ENCODE results near the gene ZBTB42.

The ZBTB42 gene

DNA sequence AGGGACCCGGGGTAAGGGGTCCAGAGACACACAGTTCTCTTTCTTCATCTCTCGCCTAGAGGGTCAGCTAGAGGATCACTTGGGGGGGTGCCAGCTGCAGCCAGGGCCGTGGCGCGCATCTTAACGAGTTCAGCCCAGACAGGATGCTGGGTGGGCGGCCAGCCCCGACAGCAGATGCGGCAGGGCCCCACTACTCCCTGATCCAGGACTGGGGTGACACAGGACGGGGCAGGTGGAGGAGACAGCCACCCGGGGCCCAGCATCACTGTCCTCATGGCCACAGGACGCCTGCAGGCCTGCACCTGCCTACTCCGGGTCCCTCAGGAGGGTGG is 18.1 kb upstream of the ZBTB42 start:
- no peak for DNase-seq (ENCODE audit: low spot score)

DNA sequence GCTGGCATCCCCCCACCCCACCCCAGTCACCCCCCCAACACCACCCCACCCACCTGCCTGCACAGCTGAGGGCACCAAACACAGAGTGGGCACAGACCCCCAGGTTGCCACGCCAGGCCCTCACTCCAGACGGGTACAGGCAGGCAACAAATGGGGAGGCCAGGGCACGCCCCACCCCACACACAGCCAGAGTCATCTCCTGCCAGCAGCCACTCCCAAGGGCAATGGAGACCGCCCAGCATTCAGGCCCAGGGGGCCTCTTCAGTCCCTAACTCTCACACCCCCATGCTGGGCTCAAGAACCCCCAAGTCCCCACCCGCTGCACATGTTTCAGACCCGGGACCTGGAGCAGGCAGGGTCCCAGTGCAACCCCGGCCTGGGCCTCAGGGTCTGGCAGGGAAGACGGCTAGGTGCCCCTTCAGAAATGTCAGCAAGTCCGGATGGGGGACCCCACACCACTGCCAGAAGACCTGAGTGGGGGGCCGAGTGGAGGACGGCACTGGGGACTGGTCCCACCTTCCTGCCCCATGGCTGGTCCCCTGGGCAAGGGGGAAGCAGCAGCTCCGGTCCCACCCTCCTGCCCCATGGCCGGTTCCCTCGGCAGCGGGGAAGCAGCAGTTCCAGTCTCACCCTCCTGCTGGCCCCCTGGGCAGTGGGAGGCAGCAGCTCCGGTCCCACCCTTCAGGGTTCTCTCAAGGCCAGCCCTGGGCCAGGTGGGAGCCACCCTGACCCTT is 17.2 kb upstream of the ZBTB42 start:
- no peak for DNase-seq (ENCODE audit: low spot score)

DNA sequence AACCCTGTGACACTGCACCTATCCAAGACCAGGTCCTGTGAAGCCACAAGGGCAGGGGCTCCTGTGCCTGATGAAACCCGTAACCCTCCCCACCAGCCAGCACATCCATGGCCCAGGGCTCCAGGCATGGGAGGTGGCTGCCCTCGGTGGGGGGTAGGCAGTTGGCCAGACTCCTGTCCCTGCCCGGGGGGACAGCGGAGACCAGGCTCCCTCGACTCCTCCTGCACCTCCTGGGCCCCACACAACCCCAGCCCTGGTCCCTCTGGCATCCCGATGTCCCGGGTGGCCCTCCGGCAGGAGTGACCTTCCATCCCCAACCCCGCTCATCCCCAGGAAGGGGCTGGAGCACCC is 16.7 kb upstream of the ZBTB42 start:
- DNase-seq (ENCODE audit: low spot score) = no peak

DNA sequence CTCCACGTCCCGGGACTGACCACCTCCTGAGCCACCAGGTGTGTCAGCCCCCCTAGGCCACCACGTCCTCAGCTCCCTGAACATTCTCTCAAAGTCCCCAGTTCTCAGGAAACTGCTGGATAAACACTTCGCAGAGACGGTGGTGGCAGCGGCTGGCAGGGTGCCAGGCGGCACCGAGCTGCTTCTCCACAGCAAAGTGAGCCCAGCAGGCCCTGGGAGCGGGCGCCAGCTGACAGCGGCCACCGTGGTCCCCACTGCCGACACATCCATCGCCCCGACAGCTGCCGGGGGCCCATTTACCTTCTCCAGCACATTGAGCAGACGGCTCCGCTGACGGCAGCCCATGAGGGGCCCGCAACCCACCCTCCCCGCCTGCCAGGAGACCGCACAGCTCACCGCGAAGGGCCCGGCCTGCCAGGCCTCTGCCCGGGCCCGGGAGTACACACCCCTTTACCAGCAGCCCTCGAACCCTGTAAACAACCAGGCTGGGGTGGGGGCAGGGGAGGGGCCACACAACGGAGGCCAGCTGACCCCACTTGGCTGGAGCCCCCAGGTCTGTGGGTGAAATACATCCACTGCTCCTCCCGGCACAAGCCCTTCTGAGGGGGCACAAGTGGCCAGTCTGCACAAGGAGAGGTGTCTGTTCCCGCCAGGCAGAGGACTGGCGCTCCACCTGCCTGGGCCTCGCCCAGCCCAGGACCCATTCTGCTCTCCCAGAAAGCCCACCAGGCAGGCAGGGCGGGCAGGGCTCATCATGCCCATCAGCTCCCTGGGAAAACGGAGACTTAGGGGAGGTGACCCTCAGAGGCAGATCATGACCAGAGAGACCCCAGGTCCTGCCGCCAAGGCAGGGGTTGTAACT is 15.8 kb upstream of the ZBTB42 start:
- no peak for DNase-seq (ENCODE audit: low spot score)

DNA sequence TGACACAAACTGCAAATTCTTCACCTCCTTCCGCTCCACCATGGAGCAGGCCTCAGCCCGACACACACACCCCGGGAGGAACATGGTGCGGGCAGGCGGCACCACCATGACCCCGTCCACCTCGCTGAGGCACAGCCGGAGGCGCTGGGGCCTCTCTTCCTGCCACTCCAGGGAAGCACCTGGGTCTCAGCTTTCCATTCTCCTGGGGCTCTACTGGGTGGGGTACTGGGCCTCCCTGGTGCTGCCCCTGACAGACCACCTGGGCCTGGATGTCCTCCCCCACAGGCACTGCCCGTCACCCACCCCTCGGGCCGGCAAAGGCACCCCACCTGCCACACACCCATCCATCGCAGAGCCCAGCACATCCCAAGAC is 15.2 kb upstream of the ZBTB42 start:
- DNase-seq (ENCODE audit: low spot score) = no peak

DNA sequence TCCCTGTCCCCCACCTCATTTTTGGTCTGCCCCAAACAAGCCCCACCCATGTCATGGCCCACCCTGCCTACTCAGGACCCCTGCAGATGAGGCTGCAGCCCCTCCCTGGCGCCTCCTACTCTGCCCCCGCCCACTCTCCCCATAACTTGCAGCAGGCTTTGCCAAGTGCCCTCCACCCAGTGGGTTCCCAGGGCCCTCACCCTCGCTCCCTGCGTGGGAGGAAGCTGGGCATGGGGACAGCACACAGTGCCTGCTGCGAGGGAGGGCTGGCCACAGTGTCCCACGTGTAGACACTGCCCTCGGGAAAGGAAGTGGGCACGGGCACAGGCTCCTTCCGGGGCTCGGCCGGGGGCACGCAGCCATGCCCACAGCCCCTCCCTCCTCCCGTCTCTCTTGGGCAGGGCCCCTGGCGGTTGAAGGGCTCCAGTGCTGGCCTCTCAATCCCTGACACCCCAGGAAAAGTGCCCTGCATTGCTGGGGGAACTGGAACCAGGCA is 14.8 kb upstream of the ZBTB42 start:
- DNase-seq (ENCODE audit: low spot score) = no peak

DNA sequence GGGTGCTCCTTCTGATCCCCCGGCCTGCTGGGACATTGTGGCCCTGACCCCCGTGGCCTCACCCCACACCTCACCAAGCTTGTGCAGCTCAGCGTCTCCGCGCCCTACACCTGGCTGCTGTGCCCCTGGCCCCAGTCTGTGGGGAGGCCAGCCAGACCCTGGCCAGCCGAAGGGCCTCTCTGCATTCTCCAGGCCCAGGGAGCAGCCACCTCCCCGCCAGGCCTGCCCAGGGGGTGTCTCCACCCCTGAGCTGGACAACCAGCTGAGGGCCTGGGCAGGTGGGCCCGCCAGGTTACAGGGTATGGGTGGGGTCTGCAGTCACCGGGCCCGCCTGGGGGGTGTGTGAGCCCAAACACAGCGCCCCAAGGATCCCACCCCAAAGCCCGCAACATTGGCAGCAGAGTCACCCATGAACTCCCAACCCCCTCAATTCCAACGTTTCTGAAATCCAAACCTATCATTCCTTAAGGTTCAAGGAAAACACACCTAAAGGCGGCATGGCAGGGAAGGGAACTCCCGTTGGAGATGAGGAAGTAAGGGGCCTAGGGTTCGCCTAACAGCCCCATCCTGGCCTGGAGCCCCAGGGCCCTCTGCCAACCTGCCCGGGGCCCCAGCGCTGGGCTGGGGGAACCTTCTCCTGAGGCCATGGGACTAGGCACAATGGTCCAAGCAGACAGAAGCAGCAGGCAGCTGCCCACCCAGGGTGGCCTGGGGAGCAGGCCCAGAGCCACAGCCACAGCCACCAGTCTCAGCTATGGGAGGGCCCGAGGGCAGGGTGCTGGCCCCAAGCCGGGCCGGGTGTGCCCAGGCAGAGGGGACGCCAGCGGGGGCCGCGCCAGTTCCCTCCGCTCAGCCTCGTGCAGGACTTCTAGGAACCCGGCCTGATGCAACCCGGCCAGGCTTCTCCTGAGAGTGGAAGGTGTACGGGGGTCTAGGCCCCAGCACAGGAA is 13.9 kb upstream of the ZBTB42 start:
- no peak for DNase-seq (ENCODE audit: low spot score)

DNA sequence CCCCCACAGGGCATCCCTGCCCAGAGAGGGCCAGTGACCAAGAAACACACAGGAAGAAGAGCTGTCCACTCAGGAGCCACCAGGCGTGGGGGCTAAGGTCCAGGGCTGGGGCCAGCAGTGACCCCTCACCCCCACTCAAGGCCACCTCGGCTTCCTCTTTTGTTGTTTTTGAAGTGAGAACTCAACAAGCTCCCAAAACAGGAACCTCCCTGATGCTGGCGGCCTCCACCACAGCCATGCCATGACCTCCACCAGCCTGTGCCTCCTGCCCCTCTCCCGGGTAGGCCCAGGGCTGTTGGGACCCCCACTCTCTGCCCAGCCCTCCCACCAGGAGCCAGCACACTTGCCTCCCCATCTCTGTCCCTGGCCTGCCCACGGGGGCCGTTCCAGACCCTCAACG is 13.2 kb upstream of the ZBTB42 start:
- no peak for DNase-seq (ENCODE audit: low spot score)

DNA sequence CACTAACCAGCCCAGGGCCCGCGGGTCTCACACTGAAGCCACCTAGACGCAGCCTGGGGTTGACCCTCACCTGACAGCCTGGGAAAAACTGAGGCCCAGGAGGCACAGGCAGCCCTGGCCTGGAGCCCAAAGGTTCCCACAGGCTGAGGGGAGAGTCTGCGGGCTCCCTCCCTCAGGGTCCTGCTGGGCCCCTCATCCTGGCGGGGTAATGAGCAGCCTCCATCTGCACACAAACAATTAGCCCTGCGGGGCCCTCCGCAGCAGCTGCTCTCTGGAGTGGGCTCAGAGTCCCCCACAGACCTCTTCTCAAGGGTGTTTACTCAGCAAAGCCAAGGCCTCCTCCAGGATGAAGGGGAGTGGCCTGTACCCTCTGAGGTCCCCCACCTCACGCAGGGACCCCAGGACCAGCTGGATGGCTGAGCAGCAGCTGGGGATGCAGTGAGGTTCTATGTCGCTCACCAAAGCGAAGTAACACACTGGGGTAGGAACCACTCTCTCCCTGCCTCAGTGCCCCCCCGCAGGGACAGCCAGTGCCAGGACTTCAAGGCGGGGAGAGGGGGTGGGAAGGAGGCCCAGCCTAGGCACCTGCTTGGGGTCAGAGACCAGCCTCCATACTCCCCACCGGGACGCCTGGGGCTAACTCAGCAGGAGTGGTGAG is 12.6 kb upstream of the ZBTB42 start:
- no peak for DNase-seq (ENCODE audit: low spot score)

DNA sequence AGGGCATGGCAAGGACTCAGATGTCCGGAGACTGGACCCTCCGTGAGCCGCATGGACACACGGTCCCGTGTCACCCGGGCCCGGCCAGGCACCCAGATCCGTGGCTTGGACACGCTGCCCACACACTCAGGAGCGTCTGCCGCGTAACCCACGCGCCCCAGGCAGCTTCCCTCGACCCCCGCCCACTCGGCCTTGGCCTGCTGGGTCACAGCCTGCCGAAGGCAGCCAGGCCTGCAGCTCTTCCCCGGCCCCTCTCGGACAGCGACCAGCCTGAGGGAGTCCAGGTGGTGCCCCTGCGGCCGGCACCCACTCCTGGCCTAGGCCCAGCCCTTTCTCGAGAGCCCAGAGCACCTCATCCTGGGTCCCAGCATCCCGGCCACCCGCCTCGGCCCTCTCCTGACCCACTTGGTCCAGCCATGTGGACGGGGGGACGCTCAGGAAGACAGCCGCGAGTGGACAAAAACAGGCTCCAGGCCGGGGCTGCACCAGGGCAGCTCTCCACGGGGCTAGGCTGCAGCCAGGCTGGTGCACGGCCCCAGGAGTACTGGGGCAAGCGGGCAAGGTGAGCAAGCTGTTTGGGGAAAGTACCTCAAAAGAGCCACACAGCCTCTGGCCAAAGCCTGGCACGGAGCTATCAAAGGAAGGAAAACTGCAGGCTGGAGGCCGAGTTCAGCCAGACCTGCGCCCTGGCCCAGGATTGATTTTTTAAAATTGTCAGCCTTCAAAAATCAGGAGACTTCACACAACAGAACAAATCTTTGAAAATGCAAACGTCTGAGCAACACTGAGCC is 11.8 kb upstream of the ZBTB42 start:
- DNase-seq (ENCODE audit: low spot score) = no peak

DNA sequence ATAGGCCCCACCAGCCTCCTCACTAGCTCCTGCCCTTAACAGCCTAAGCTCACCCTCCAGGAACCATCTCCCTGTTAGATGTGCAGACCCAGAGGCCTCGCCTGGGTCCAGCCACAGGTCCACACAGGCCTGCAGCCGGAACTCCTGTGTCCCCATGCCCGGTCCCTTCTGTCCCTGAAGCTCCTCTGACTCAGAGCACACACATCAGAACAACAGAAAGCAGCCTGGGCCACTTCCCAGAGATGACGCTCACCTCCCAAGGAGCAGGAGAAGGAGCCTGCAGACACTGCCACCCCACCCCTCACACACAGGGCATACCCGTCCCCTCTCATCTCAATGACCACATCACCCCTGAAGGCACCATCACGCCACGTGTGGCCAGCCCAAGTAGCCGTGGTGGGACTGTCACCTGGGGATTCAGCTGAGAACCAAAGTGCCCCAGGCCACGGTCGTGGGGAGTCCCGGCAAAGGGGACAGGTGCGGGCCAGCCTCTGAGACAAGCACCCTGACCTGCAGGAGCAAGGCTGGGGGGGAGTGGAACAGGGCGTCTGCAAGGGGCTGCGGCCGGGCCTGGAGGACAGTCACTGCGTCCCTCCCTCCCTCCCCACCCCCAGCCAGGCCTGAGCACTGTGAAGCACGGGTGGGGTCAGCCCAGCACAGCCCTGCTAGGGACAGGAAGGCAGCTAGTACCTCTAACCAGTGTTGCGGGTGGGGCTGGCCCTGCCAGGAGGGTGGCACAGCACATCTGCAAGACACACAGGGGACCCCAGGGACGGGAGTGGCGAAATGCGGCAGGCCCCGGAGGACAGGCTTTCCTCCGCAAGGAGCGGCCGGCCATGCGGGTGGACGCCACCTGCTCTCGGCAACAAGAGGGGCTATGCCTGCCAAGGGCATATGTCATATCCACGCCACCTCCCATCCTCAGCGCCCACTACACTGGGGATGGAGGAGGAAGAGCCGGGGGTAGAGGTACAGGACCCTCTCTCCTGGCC is 10.9 kb upstream of the ZBTB42 start:
- no peak for DNase-seq (ENCODE audit: low spot score)

DNA sequence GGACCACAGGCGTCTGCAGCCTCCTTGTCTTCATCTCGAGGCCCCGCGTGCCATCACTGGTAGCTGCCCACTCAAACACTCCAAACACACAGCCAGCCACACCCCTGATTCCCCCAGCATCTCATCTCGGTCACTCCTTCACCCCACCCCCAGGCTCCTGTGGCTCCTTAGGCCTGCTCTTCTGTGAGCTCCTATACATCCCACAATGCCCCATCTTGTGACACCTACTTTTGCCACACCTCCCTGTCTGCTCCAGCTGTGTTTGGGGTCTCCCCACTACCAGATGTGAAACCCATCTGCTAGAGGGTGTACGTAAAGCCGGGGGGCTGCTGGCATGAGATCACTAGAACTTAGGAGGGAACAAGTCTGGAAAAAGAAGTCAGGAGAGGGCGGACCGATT is 9.5 kb upstream of the ZBTB42 start:
- DNase-seq (ENCODE audit: low spot score) = no peak

DNA sequence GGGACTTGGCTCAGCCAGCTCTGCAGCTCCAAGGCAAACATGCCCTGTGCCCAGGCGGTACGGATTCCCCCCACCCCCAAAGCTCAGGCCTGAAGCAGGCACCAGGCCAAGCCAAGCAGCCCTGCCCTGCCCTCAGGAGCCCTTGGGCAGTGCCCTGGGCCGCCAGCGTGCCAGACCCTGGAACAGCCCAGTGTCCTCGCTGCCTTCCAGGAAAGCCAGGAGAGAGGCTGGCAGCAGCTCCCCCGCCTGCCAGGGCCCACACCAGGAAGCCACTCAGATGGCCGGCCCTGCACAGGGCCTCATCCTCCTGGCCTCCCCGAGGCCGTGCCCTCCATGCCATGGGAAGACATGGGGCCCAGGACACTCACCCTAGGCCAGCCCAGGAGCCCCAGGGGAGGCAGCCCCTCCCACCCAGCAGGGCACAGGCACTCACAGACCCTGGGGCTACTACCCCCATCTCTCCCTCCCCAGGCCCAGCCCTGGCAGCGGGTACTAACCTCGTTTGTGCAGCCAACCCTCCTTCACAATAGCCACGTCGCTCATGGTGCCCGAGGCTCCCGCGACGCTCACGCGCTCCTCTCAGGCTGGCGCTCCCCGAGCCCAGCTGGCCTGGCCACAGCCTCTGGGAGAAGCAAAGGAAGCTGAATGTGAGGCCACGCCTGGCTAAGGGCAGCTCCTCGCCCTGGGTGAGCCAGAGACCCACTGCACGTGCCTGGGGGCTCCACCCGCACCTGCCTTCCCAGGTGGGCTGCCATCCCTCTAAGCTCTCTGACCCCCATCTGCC is 8.6 kb upstream of the ZBTB42 start:
- no peak for DNase-seq (ENCODE audit: low spot score)

DNA sequence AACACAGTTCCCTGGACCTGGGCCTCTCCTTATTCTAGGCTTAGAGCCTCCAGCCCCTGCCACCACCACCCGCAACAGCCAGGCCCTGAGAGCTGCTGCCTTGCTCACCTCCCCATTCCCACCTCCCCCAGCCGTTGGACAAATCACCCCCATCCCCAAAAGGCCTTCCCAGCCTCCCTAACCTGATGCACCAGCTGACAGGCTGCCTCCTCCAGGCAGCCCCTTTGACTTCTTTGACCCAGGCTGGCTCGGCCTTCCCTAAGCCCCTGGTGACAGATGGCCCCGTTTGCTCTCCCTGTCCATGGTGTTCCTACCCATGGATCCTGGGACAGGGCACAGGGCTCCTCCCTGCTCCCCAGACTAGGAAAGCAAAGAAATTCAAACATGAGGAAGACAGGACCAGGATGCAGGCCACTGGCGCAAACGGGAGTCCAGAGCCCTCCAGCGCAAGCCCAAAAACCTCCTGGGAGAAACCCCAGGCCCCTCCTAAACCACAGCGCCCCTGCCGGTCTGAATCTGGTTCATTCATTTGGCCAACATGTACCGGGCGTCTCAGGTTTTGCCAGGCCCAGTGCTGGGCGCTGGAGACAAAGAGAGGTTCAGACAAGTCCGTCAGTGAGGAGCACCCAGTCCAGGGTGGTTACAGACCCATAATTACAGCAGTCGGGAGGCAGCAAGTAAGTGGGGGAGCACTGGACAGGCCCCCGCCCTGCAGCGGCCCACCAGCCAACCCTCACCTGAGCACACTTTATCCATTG is 7.8 kb upstream of the ZBTB42 start:
- no peak for DNase-seq (ENCODE audit: low spot score)

DNA sequence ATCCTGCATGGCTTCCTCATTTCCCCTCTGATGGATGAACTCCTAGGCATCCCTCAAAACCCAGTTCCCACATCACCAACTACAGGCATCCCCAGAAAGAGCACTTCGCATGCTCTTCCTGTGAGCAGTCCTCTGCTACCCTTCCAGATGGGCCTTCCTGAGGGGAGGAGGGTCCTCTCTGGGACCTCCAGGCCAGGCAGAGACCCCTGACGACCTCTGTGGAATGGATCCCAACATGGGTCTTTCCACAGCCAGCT is 7.3 kb upstream of the ZBTB42 start:
- no peak for DNase-seq (ENCODE audit: low spot score)

DNA sequence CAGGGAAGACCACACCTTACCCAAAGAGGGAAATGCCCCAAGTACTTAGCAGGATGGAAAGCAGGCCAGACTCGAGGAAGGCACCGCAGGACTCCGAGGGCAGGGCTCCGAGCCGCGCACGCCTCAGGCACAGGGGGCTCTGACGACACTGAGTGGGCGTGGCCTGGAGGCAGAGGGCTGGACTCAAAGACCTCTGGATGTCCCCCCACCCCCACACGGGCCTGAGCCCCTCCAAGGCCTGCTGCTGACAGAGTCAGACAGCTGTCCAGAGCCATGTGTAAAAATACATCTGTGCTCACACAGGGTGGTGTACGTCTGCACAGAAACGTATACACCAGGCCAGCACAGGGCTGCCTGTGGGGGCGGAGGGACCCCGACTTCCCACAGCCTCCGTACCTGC is 6.8 kb upstream of the ZBTB42 start:
- DNase-seq (ENCODE audit: low spot score) = peak; percentile 65

DNA sequence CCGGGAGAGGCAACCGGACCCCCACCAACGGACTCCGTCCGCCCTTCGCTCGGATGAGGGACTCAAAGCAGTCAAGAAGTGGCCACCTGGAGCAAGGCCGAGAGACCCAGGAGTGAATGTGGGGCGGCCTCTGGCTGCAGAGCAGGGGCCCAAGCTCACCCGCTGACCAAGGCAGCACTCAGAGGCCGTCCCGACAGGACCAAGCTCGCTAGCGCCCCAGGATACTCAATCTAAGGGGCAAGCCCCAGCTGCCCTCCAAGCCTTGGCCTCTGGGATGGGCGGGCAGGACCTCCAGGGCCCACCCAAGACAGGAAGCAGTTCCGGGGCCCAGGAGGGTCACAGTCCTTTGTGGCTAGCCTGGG is 6.3 kb upstream of the ZBTB42 start:
- no peak for DNase-seq (ENCODE audit: low spot score)

DNA sequence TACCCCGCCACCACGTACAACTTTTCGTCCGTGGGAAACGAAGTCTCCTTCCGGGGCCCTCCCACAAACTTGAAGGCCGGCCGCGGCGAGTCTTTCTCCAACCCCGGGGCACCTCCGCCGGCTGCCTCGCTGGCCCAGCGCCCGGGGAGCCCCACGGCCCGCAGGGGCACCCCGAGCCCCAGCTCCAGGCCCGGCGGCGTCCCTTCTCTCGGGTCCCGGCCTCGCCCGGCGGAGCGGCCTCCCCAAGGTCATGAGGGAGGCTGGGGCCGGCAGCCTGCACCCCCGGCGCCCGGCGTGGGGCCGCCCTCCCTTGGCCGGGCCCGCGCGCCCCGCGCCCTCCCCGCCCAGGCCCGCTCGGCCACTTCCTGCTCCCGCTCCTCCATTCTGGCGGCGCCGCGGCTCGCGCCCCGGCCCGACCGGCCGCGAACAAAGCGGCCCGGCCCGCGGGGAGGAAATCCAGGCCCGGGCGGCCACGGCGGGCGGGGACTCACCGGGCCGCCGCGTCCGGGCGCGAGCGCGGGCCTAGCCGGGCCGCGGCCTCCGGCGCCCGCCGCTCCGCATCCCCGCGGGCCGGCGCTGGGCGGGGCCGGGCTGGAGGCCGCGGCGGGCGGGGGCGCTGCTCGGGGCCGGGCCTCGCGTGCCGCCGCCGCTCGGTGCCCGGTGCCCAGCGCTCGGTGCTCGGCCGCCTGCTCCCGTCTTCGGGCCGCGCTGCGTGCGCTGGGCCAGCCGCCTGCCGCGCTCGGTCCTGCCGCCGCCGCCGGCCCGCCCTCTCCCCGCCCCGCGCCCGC is 5.7 kb upstream of the ZBTB42 start, which contains the start of gene AKT1:
TSS of gene AKT1 (minus strand) at position 756 of the 788 bp plus-strand sequence. CDS start 3,105 bp downstream, outside the sequence.
- no peak for DNase-seq (ENCODE audit: low spot score)

Data from LoVo (cell line).